ENCODE data around the gene SORL1-AS1.

The SORL1-AS1 gene

GRCh38 chr11:121466063-121466794, 13.5 kb upstream of the SORL1-AS1 start:
- Histone ChIP-seq H2BK120ac (ENCODE audit: low read depth, low read length) (peak overlapping the region; percentile 91), H3K4me1 (ENCODE audit: control insufficient read depth, insufficient read depth, low read length) (peaks cover 17% of the 10 kb centered on the region), H3K9me1 (ENCODE audit: insufficient read depth, low read length) (peaks cover 14% of the 10 kb centered on the region; the same call in 1 of the 2 replicates), H3K9me3 (ENCODE audit: control insufficient read depth, insufficient read depth, low read length) (no peaks in the 10 kb centered on the region), H4K91ac (ENCODE audit: insufficient read depth, low read depth, low read length) (peak overlapping the region; percentile 71), H3K14ac (replicated peaks; ENCODE audit: low read depth, low read length) (peak overlapping the region; percentile 51), H3K9ac (ENCODE audit: low read depth, low read length) (no peak overlapping the region), H3K27me3 (ENCODE audit: control insufficient read depth, insufficient read depth, low read length) (no peaks in the 10 kb centered on the region), H2BK15ac (ENCODE audit: low read depth, low read length) (peak overlapping the region; percentile 85; the same call in 2 of the 3 replicates), H4K5ac (ENCODE audit: low read depth, low read length) (peak overlapping the region; percentile 10; the same call in 1 of the 2 replicates), H2AK9ac (replicated peaks; ENCODE audit: low read depth, low read length, poor library complexity) (peak overlapping the region; percentile 89), H3K79me1 (ENCODE audit: low read depth in 1 of 2, low read length in 2 of 2) (peaks cover 0 to 7% of the 10 kb centered on the region in 2 experiments; a peak in 2 of 4 replicates), H2BK20ac (ENCODE audit: low read depth, low read length) (peak overlapping the region; percentile 93), H3K36me3 (ENCODE audit: control insufficient read depth, insufficient read depth, low read length) (no peaks in the 10 kb centered on the region), H3K18ac (ENCODE audit: low read depth, low read length) (peak overlapping the region; percentile 14; the same call in 1 of the 2 replicates), H2BK5ac (ENCODE audit: low read depth, low read length, poor library complexity, severe bottlenecking) (peak overlapping the region; percentile 11), H3K4me3 (ENCODE audit: insufficient read depth, low read depth, low read length) (no peak overlapping the region), H3K56ac (ENCODE audit: extremely low read depth, insufficient read depth, low read length) (peak overlapping the region; percentile 44; the same call in 1 of the 2 replicates), H3K27ac (ENCODE audit: insufficient read depth, low read length) (peak overlapping the region; percentile 28), H2AK5ac (ENCODE audit: low read depth, low read length) (peak overlapping the region; percentile 74), H4K8ac (ENCODE audit: low read depth in 2 of 2, low read length in 2 of 2) (peak overlapping the region; percentile 48 to 89; a peak in 3 of 4 replicates), H4K20me1 (ENCODE audit: insufficient read depth, low read length) (peaks cover 4% of the 10 kb centered on the region; the same call in 1 of the 2 replicates), H3K4me2 (ENCODE audit: low read depth, low read length) (no peak overlapping the region; the same call in 1 of the 2 replicates), H2AFZ (replicated peaks; ENCODE audit: low read length, poor library complexity) (peak overlapping the region; percentile 78), H3K23ac (ENCODE audit: low read depth, low read length) (no peak overlapping the region), H3K4ac (ENCODE audit: low read depth, low read length) (peak overlapping the region; percentile 91)
- dilution Hi-C loops (cut with HindIII; ENCODE audit: low sequenced_read_pairs, unreplicated experiment), result no loop called here
- no peak for TF ChIP-seq MAZ (IDR thresholded peaks at IDR 0.05; ENCODE audit: borderline replicate concordance, low read depth, low read length)
- TF ChIP-seq RFX5 (IDR thresholded peaks at IDR 0.05; ENCODE audit: low read depth, low read length), result no peak
- TF ChIP-seq USF2 (IDR thresholded peaks at IDR 0.05; ENCODE audit: low read depth, low read length), result no peak
- peak; percentile 92 for TF ChIP-seq FOS (IDR thresholded peaks at IDR 0.05; ENCODE audit: low read depth, low read length)
- TF ChIP-seq MAFK (IDR thresholded peaks at IDR 0.05; ENCODE audit: low read depth, low read length), result no peak
- no peak for TF ChIP-seq CTCF (conservative IDR thresholded peaks at IDR 0.05; ENCODE audit: low read depth, low read length)
- TF ChIP-seq RCOR1 (IDR thresholded peaks at IDR 0.05; ENCODE audit: insufficient replicate concordance, low read length), result no peak
- TF ChIP-seq SMC3 (IDR thresholded peaks at IDR 0.05; ENCODE audit: low read depth, low read length), result no peak
- TF ChIP-seq RAD21 (IDR thresholded peaks at IDR 0.05; ENCODE audit: low read length), result no peak
- TF ChIP-seq BHLHE40 (IDR thresholded peaks at IDR 0.05; ENCODE audit: low read depth, low read length), result 0 out of 2 replicates have a peak, but pooled peaks have one; percentile 43
- no peak for TF ChIP-seq NFE2L2 (IDR thresholded peaks at IDR 0.05; ENCODE audit: low read depth, low read length)
- TF ChIP-seq POLR2A (IDR thresholded peaks at IDR 0.05; ENCODE audit: low read depth, low read length), result no peak
- no peak for TF ChIP-seq MXI1 (IDR thresholded peaks at IDR 0.05; ENCODE audit: borderline replicate concordance, low read depth, low read length)
- POLR2A ChIA-PET (ENCODE audit: unreplicated experiment), result interaction anchor here (0.7 kb wide), 2 partner anchors 12 to 606 kb away, joined by 8 to 18 read pairs; no protein-coding TSS in a partner anchor
- in situ Hi-C loops (cut with MboI; ENCODE audit: low sequenced_read_pairs), result loop anchor here (25.0 kb wide), 1 partner anchor 646 kb away; the partner anchor contains the start of gene BLID
- CTCF ChIA-PET, result no interaction called here
- 27% methylated on average over 3 of the region's 8 CpGs; no CpG with 5 or more reads in 1 of the 2 experiments for WGBS, 2 experiments (ENCODE audit: extremely low coverage in 2 of 2, insufficient read length in 1 of 2)
- DNase-seq, result peak; percentile 95
- intact Hi-C loops (cut with micrococcal nuclease), result loop anchor here (10.0 kb wide), 1 partner anchor 739 kb away; no protein-coding TSS in a partner anchor
- no TSS peak for BruUV-seq (replicated peaks)
- ATAC-seq (ENCODE audit: low read depth), result peak; percentile 83

All from IMR-90 (cell line).